ENCODE data around the gene PROB1. TPM values are rescaled to one million over a fixed set of nuclear protein-coding genes. Genes with fewer than 3 reads are reported as not detected.
A peak's percentile ranks its signal among the peaks of the same experiment; 100 is the strongest.

Gene PROB1
- total RNA-seq, 1 donor from 2014 or later, result 3.6 TPM

DNA sequence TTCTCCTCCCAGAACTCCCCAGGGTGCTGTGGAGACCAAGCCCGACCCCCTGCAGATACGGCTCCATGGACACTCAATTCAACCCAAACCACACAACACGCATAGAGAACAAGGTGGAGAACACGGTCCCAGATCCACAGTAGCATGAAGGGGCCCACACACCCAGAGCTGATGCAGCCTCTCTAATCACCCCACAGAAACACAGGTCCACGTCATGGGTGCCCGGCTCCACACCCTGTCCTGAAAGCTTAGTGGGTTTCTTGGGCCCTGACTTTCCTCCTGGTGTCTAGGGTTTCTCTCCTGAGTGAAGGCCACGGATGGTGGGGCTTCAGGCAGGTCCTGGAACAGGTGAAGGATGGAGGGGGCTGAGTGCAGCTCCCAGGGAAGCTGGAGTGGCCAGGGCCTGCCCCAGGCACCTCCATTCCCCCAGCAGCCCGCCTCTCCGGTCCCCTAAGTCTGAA lies 10.3 kb downstream of the PROB1 start:
- ChIA-PET CTCF (interaction anchor here (1.4 kb wide), 1 partner anchor 43 kb away, joined by 3 read pairs; the partner anchor contains the start of gene PAIP2), POLR2A (interaction anchor here (0.8 to 1.2 kb wide), 4 partner anchors 9 to 91 kb away, joined by 3 to 4 read pairs (median 3); partner anchors contain the start of gene PAIP2)
- intact Hi-C loops (cut with micrococcal nuclease), result no loop called here
- peaks cover 5% of the 10 kb centered on the region for H3K36me3 Mint-ChIP-seq (ENCODE audit: low read depth)
- no peaks in the 10 kb centered on the region for H3K9me3 Mint-ChIP-seq
- peak overlapping the region; percentile 60 for H3K4me3 Mint-ChIP-seq
- no peaks in the 10 kb centered on the region for H3K27me3 Mint-ChIP-seq
- DNase-seq (no peak), ATAC-seq (ENCODE audit: low read depth) (no peak)
- H3K4me1 Mint-ChIP-seq, result peaks cover 80% of the 10 kb centered on the region
- peak overlapping the region; percentile 95 for H3K27ac Mint-ChIP-seq
- no peak for TF ChIP-seq CTCF (IDR thresholded peaks at IDR 0.05)

DNA sequence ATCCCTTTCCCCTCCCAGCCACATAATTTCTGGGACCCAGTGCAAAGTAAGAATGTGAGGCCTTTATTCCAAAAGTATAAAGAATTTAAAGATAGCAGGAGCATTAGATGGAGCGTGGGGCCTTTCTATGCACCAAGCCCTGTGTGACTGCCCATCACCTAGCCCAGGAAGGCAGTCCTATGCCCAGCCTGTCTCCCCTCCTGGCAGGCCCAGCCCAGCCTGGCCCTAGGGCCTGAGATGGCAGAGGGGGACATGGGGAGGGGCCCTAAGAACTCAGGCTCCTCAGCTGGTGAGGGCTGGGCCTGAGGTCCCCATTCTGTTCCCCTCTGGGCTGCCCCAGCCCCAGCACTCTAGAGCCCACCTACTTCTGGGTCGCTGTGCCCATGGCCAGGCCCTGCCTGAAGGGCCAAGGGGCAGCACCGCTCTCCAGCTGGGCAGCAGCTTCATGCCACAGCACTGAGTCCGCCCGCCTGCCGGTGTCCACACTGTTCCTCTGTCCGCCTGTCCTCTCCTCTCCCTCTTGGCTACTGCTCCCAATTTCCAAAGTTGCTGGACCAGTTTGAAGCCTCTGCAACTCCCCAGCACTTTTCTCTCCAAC lies 10.8 kb downstream of the PROB1 start:
- no peak for TF ChIP-seq CTCF (IDR thresholded peaks at IDR 0.05)
- H3K27me3 Mint-ChIP-seq, result no peaks in the 10 kb centered on the region
- intact Hi-C loops (cut with micrococcal nuclease), result no loop called here
- H3K4me3 Mint-ChIP-seq, result peak overlapping the region; percentile 60
- H3K4me1 Mint-ChIP-seq, result peaks cover 75% of the 10 kb centered on the region
- H3K9me3 Mint-ChIP-seq, result no peaks in the 10 kb centered on the region
- ATAC-seq (ENCODE audit: low read depth), result no peak
- ChIA-PET CTCF (interaction anchor here (1.4 kb wide), 1 partner anchor 42 kb away, joined by 3 read pairs; the partner anchor contains the start of gene PAIP2), POLR2A (interaction anchor here (0.8 to 1.2 kb wide), 4 partner anchors 9 to 90 kb away, joined by 3 to 4 read pairs (median 3); partner anchors contain the start of gene PAIP2)
- H3K36me3 Mint-ChIP-seq (ENCODE audit: low read depth), result peaks cover under 1% of the 10 kb centered on the region
- peak overlapping the region; percentile 95 for H3K27ac Mint-ChIP-seq
- DNase-seq, result no peak

DNA sequence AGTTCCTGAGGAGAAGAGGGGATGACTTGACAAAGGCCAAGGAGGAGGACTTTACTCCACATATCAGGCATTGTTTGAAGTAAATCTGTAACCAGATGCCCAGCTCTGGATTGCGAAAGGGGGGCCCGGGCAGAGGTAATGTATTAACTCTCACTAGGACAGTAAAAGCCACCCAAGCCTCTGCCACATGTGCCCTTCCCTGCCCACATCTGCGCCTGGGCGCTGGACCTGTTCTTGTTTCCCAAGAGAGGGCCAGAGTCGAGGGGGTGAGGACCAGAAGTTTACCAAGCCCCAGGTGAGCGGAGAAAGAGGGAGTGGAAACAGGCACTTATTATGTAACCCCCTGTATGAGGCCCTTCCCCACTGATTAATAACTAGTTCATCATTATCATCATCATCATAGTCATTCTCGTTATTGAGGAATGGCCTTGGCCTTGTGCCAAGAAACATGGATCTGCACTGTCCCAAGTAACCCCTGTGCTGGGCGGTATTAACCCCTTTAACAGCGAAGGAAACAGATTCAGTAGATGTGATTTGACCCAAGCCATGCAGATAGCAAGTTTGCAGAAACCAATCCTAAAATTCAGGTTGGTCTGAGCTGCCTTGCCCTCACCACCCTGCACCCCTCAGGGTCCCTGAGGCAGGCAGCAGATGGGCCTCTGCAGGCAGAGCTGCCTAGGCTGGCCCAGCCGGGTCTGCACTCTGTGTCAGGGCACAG lies 11.5 kb downstream of the PROB1 start, which contains the start of gene SLC23A1:
TSS of gene SLC23A1 (minus strand) at position 23 of the 718 bp plus-strand sequence. CDS start 44 bp downstream, outside the sequence.
- intact Hi-C loops (cut with micrococcal nuclease), result no loop called here
- CTCF ChIA-PET, result interaction anchor here (1.4 kb wide), 1 partner anchor 42 kb away, joined by 3 read pairs; the partner anchor contains the start of gene PAIP2
- Mint-ChIP-seq H3K36me3 (ENCODE audit: low read depth) (no peaks in the 10 kb centered on the region), H3K27ac (peak within 1 kb of the TSS; percentile 7), H3K9me3 (no peaks in the 10 kb centered on the region), H3K27me3 (no peaks in the 10 kb centered on the region), H3K4me3 (no peak within 1 kb of the TSS), H3K4me1 (peaks cover 69% of the 10 kb centered on the region)
- no peak for TF ChIP-seq CTCF (IDR thresholded peaks at IDR 0.05)
- no peak for DNase-seq
- no peak for ATAC-seq (ENCODE audit: low read depth)
- POLR2A ChIA-PET, result interaction anchor here (1.0 to 1.2 kb wide), 3 partner anchors 41 to 89 kb away, joined by 3 read pairs; partner anchors contain the start of gene PAIP2

GRCh38 chr5:139382807-139383206 lies 12.1 kb downstream of the PROB1 start:
- ChIA-PET CTCF (no interaction called here), POLR2A (no interaction called here)
- Mint-ChIP-seq H3K27me3 (no peaks in the 10 kb centered on the region), H3K27ac (peak overlapping the region; percentile 7), H3K4me1 (peaks cover 63% of the 10 kb centered on the region), H3K4me3 (no peak overlapping the region), H3K9me3 (no peaks in the 10 kb centered on the region), H3K36me3 (ENCODE audit: low read depth) (no peaks in the 10 kb centered on the region)
- intact Hi-C loops (cut with micrococcal nuclease), result no loop called here
- no peak for TF ChIP-seq CTCF (IDR thresholded peaks at IDR 0.05)
- ATAC-seq (ENCODE audit: low read depth), result no peak
- no peak for DNase-seq

Measured in activated B cell treated with CpG ODN at 0.5 μM for 24 hours (primary cell).